HG03354 (cell line): Measurements from ENCODE around the gene ZNF609.

ENCODE experiments used
- ATAC-seq: cut with Tn5 transposase; IDR thresholded peaks from one replicate; pipeline ENCODE4 v1.9.1; 2021; ENCODE audit warnings: mild to moderate bottlenecking; ENCODE audit not compliant: unreplicated experiment, poor library complexity, severe bottlenecking

Gene ZNF609, protein sequence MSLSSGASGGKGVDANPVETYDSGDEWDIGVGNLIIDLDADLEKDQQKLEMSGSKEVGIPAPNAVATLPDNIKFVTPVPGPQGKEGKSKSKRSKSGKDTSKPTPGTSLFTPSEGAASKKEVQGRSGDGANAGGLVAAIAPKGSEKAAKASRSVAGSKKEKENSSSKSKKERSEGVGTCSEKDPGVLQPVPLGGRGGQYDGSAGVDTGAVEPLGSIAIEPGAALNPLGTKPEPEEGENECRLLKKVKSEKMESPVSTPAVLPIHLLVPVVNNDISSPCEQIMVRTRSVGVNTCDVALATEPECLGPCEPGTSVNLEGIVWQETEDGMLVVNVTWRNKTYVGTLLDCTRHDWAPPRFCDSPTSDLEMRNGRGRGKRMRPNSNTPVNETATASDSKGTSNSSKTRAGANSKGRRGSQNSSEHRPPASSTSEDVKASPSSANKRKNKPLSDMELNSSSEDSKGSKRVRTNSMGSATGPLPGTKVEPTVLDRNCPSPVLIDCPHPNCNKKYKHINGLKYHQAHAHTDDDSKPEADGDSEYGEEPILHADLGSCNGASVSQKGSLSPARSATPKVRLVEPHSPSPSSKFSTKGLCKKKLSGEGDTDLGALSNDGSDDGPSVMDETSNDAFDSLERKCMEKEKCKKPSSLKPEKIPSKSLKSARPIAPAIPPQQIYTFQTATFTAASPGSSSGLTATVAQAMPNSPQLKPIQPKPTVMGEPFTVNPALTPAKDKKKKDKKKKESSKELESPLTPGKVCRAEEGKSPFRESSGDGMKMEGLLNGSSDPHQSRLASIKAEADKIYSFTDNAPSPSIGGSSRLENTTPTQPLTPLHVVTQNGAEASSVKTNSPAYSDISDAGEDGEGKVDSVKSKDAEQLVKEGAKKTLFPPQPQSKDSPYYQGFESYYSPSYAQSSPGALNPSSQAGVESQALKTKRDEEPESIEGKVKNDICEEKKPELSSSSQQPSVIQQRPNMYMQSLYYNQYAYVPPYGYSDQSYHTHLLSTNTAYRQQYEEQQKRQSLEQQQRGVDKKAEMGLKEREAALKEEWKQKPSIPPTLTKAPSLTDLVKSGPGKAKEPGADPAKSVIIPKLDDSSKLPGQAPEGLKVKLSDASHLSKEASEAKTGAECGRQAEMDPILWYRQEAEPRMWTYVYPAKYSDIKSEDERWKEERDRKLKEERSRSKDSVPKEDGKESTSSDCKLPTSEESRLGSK (N-terminal part only)

DNA sequence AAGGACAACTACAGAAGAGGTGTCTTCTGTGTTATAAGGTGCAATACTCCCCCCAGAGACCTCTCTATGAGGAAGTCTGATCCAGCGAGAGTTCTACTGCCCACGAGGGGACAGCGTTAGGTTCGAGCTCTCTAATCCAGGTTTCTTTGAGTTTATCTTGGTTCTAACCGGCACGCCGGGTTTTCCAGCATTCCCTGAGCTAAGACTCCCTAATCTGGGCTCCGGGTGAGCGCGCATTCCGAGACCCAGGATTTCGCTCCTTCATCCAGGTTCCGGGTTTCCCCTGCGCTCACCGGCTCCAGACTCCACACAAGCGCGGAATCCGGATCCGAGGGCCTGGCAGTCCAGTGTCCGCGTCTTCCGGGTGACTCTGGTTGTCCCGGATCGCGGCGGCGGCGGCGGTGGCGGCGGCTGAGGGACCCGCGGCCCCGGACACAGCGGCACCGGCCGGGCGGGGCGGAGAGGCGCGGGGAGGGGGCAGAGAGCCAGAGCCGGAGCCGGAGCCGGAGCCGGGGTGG, at the start of gene ZNF609:
ZNF609 (plus strand) TSS at position 373 of the 518 bp plus-strand sequence. CDS start 38,842 bp downstream, outside the sequence.
- peak; percentile 63 for ATAC-seq

- no peak for ATAC-seq
Measured at GRCh38 chr15:64412216-64412615, 48.2 kb upstream of the ZNF609 start.

DNA sequence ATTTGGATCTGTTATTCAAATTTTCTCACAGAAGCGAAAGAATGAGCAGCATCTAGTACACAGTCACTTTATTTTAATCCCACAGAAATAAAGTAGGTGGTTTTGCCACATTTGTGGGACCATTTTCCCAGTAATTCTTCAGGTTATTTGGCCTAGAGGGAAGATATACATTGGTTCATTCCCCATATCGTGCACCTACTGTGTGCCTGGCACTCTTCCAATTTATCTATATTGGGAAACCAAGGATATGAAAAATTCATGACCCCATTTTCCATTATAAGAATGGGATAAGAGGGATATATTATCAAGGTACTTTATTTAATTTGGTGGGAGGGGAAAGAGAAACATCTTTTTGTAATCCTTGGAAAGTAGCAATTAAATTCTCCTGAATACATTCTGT, 37.7 kb upstream of the ZNF609 start:
- no peak for ATAC-seq

DNA sequence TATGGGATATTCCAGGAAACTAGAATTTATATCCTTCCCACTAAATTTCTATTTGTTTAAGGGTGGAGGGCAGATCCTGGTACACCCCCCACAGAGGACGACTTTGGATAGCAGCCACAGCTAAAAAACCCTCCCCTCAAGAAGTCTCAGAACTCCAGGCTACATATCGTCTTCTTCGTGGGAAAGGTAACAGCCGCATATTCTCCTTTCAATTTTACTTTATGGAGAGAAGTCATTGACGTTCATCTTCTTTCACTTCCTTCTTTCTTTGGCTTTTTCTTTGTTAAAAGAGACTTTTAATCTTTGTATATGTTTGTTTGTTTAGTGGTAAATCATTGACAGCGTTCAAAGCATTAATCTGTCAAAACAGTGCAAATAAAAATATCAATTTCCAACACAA, 36.4 kb upstream of the ZNF609 start:
- ATAC-seq = no peak

- no peak for ATAC-seq
Measured at GRCh38 chr15:64425221-64425620, 35.2 kb upstream of the ZNF609 start.

GRCh38 chr15:64426845-64427465, 33.4 kb upstream of the ZNF609 start:
- ATAC-seq = no peak

DNA sequence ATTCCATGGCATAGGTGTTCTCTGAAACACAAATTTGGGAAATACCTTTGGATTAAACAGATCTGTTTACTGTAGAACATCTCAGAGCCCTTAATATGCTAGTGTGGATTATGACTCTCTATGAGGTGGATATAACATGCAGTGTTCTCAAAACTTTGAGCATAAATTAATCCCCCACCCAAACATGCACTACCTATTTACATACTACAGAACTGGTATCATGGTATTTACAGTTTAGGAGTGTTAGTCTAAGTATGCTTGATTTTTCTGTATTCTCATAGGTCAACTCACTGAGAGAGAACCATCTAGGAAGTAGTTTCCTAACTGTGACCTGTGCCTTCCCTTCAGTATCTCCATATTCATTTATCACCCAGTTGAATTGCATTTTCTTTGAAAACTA, 30.9 kb upstream of the ZNF609 start:
- no peak for ATAC-seq

DNA sequence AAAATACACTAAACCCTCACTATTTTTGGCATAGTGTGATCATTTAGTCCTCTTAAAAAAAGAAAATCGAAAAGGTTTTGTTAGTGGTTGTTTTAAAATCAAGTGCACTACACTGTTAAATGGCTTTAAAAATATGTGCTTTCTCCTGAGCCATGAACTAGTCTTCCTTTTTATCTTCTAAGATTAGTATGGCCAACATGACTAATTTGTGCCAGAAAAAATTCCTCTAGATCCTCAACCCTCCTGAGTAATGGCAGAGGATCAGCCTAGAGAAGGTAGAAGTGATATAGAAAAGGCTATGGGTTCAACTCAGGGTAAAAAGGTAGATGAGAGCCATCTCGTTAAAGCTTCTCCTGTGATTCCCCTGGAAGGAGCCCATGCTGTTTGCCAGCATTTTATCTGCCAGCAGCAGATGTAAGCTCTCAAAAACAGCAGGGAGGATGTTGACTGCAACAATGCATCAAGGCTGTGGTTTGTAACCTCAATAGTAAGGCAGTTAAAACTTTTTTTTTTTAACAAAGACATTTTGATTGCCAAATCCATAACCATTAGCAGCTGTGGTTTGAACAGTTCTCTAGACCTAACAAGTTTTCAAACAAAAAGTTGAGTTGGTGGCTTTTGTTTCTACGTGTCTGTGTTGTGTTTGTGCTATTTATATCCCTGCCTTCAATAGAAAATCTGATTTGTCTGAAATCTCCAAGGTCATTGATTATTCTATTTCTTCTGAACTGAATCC, 30.2 kb upstream of the ZNF609 start:
- no peak for ATAC-seq

- no peak for ATAC-seq
Measured at GRCh38 chr15:64437982-64438381, 22.4 kb upstream of the ZNF609 start.

- no peak for ATAC-seq
Measured at GRCh38 chr15:64438653-64439447, 21.5 kb upstream of the ZNF609 start.

GRCh38 chr15:64441852-64442251, 18.5 kb upstream of the ZNF609 start:
- no peak for ATAC-seq

DNA sequence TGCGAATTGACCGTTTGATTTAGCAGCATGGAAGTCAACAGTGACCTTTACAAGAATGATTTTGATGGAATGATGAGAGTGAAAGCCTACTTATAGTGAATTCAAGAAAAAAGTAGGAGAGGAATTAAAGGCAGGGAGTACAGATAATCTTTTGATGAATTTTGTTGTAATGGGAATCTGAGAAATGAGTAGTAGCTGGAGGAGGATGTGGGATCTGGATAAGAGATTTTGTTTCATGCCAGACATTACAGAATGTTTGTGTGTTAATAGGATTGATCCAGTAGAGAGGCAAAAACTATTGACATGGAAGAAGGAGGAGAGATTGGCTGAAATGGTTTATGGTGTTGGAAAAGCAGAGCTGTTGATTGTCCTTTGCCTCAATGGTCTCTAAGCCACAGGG, 17.4 kb upstream of the ZNF609 start:
- ATAC-seq = no peak

- peak; percentile 66 for ATAC-seq
Measured at GRCh38 chr15:64443747-64444621, 16.4 kb upstream of the ZNF609 start.

DNA sequence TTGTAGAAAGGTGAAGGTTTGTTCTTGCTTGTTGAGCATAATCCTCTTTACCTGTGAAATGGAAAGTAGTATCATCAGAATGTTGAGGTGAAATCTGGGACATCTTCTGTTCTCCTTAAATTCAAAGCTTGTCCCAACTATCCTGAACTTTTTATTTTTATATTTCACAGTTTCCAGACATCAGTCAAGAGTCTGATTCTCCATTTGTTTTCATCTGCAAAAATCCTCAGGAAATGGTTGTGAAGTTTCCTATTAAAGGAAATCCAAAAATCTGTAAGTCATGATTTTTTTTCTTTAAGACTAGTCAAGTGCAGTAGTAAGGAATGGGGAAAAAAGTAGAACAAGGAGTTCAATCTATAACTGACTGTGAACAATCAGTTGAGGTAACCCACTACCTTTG, 15.5 kb upstream of the ZNF609 start:
- ATAC-seq = no peak

DNA sequence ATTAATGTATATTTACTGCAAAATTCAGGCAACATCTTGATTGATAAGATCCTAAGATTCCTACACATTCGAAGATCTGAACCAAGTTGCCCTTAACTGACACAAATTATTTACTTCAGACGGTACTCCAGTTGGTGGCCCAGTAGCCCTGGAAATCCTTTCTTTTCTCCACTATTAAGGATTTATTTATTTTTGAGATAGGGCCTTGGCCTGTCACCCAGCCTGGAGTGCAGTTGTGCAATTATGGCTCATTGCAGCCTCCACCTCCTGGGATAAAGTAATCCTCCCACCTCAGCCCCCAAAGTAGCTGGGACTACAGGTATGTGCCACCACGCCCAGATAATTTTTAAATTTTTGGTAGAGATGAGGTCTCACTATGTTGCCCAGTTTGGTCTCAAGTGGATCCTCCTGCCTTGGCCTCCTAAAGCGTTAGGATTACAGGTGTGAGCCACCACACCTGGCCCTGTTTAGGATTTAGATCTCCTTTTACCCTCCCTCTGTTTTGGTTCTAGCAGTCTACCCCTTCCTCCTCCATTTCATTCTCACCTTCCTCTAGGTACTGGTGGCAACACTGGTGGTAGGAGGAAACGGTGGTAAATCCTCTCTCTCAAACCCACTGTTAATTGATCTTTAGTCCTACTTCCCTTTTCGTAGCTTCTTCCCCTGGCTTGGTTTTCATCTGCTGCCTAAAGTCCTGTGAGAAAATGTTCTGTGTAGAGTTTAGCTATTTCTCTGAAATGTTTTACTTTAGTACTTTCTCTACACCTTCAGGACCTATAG, 12.7 kb upstream of the ZNF609 start:
- no peak for ATAC-seq

- ATAC-seq = no peak
Measured at GRCh38 chr15:64452988-64453688, 7.2 kb upstream of the ZNF609 start.
